GM23338 (cell line): ENCODE data around the gene CFHR3.

Source experiments
- CREB1 ChIP-seq: fragments of 250-450 bp; sonication (Bioruptor Pico); IDR thresholded peaks from 2 replicates; pipeline ENCODE4 v1.5.0; 2020; ENCODE audit warnings: low read depth, mild to moderate bottlenecking, moderate library complexity
- CTCF ChIP-seq, 2 experiments: fragments of 200-600 bp in 1 of 2; sonication (generic) in 1 of 2; conservative IDR thresholded peaks; 2 replicates each; pipeline versions ENCODE4 v1.5.1 to v1.6.1; 2016 to 2017; ENCODE audit warnings: antibody characterized with exemption in 2 of 2, low read depth in 2 of 2, mild to moderate bottlenecking in 2 of 2, moderate library complexity in 1 of 2
- ETS1 ChIP-seq: IDR thresholded peaks from 2 replicates; pipeline ENCODE4 v1.6.1; 2016; ENCODE audit warnings: antibody characterized with exemption
- EZH2 ChIP-seq: fragments of 200-600 bp; sonication (generic); IDR thresholded peaks from one replicate; pipeline ENCODE4 v1.8.0; 2017; ENCODE audit warnings: antibody characterized with exemption, mild to moderate bottlenecking, low read depth; ENCODE audit not compliant: unreplicated experiment
- EZH2phosphoT487 ChIP-seq: fragments of 200-600 bp; sonication (generic); IDR thresholded peaks from one replicate; pipeline ENCODE4 v1.8.1; 2018; ENCODE audit warnings: antibody characterized with exemption; ENCODE audit not compliant: unreplicated experiment
- JUNB ChIP-seq: IDR thresholded peaks from one replicate; pipeline ENCODE4 v1.6.1; 2016; ENCODE audit warnings: antibody characterized with exemption; ENCODE audit not compliant: unreplicated experiment
- NANOG ChIP-seq: IDR thresholded peaks from 2 replicates; pipeline ENCODE4 v1.6.1; 2016; ENCODE audit warnings: antibody characterized with exemption, borderline replicate concordance
- POLR2AphosphoS5 ChIP-seq: IDR thresholded peaks from 2 replicates; pipeline ENCODE4 v1.6.1; 2016; ENCODE audit warnings: antibody characterized with exemption, low read depth
- REST ChIP-seq: IDR thresholded peaks from one replicate; pipeline ENCODE4 v1.6.1; 2018; ENCODE audit warnings: antibody characterized with exemption; ENCODE audit not compliant: unreplicated experiment
- ZNF331 ChIP-seq: fragments of 250-450 bp; sonication (Bioruptor Pico); IDR thresholded peaks from 2 replicates; pipeline ENCODE4 v1.5.0; 2020; ENCODE audit warnings: low read depth, mild to moderate bottlenecking, moderate library complexity
- ZNF462 ChIP-seq: fragments of 250-450 bp; sonication (Bioruptor Pico); IDR thresholded peaks from 2 replicates; pipeline ENCODE4 v1.5.0; 2020; ENCODE audit warnings: mild to moderate bottlenecking, moderate library complexity

GRCh38 chr1:196777603-196778002, 3.0 kb downstream of the CFHR3 start:
- no peak for TF ChIP-seq CREB1
- TF ChIP-seq CTCF (conservative IDR thresholded peaks at IDR 0.05; ENCODE audit: low read depth in 2 of 2) = no peak
- no peak for TF ChIP-seq EZH2phosphoT487
- no peak for TF ChIP-seq POLR2AphosphoS5
- no peak for TF ChIP-seq EZH2
- TF ChIP-seq REST = no peak
- TF ChIP-seq ZNF331 (CRISPR knock-in tag) = no peak
- TF ChIP-seq NANOG = no peak
- no peak for TF ChIP-seq ETS1
- no peak for TF ChIP-seq JUNB
- TF ChIP-seq ZNF462 (CRISPR knock-in tag) = no peak
